Stimulated activated CD4-positive, alpha-beta T cell treated with anti-CD3 and anti-CD28 coated beads, Interleukin-15, amount 100 ng/mL, for 1 hour (primary cell): ENCODE measurements around the gene HOXA9.

ENCODE experiments used
- DNase-seq, 2 donors: peaks; one replicate each; pipeline ENCODE4 v3.0.0-alpha.2; 2020; ENCODE audit warnings: low read depth in 1 of 2, low spot score in 1 of 2

The HOXA9 gene

DNA sequence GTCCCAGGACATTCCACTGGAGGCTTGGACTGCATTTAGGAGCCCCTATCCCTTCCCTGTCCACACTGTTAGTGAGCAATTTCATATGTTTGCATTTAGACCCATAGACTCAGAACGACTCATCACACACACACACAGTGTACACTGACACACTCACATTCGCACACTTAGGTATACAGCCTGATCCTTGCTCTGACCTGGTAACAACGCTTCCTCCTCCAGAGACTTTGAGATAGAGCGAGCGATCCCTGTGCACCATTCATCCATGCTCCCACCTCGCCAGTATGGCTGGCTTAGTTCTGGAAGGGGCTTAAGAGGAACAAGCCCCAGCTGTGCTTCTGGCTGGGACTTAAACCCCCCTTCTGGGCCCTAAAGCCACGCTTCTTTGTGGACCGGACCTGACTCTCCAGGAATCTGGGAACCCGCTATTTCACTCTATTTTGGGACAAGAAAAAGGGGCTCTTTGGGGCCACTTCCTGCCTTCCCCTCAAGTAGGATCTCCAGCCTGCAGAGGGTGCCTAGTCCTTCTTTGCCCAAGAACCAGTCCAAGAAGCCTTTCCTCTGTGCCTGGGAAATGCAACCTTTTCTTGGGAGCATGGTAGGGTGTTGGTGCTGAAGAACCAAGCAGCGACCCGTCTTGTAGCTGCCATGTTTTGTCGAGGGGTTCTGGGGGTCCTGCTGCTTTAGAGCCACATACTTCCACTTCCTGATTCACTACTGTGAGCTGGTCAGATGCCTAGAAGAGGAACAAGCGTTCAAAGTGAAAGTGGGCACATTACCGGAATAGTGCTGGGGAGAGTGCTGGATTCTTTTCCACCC lies 35.6 kb upstream of the HOXA9 start:
- DNase-seq: no peak

DNA sequence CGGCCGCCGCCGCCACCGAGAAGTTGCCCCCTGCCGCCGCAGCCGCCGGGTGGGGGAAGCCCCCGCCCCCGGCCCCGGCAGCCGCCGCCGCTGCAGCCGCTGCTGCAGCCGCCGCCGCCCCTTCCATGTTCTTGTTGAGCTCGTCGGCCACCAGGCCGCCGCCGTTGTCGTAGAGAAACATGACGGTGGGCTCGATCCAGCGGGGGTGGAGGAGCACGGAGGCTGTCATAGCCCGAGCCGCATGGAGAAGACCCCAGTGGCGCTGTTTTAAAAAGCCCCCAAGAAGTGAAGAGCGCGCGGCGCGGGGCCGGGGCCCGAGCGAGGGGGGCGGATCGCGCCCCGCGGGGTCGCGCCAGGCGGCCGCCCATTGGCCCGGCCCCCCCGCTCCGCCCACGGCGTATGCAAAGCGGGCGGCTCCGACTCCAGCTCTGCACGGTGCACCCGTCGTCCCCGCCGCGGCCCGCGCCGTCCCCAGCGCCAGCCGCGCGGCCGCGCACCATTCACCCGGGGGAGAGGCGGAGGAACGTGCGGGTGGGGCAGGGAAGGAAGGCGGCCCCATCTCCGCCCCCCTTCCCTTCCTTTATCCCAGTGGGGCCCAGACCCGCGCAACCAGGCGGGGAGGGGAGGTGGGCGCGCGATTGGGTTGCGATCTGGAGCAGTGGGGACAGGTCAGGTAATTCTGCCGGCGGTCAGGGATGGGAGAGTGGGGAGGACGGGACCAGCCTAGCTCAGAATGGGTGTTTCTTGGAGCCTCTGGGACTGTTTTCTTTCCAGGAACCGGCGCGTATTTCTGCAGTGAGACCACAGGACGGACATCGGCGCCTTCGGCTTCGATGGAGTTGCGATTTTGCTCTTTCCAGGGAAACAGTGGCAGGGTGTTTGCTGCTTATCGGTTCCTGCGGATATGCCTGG lies 34.8 kb upstream of the HOXA9 start, which contains the start of gene HOXA13:
TSS of gene HOXA13 (minus strand) at position 243 of the 912 bp plus-strand sequence. CDS start at position 229, 14 bp downstream.
- DNase-seq: no peak

GRCh38 chr7:27198871-27199801 lies 33.8 kb upstream of the HOXA9 start:
- DNase-seq: no peak

- no peak for DNase-seq
Observed at GRCh38 chr7:27198138-27198841, 33.0 kb upstream of the HOXA9 start.

- no peak for DNase-seq
Observed at GRCh38 chr7:27197137-27198042, 32.1 kb upstream of the HOXA9 start.

- peak; percentile 60 to 79 for DNase-seq
Observed at GRCh38 chr7:27196287-27196767, 31.0 kb upstream of the HOXA9 start.

DNA sequence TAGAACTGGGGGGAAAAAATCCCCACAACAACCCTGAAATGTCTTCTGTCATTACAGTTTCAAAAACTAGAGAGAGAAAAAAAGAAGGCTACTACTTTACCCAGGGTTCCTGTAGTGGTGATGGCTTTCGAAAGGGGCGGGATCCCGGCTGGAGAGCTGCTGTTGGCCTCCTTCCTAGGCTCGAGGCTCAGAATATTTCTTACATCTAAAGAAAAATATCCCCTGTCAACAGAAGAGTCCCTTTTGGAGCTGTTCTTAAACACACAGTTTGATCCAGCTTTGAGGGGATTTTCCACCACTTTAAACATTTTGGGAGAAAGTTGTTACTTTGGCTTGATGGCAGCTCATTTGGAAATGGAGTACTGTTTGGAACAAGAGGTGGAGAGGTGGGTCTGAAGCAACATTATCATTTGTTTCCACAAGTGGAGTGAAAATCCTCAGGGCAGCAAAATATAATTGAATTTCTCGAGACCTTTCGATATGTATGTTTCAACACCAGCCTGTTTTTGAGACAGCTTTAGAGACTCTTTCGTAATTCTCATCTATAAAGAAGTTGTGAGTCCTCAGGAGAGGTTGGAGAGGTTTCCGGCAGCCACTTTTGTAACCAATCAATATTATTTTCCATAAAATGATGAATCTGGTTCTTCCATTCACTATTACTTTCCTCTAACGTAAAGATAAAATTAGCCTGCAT lies 29.5 kb upstream of the HOXA9 start:
- DNase-seq: no peak

DNA sequence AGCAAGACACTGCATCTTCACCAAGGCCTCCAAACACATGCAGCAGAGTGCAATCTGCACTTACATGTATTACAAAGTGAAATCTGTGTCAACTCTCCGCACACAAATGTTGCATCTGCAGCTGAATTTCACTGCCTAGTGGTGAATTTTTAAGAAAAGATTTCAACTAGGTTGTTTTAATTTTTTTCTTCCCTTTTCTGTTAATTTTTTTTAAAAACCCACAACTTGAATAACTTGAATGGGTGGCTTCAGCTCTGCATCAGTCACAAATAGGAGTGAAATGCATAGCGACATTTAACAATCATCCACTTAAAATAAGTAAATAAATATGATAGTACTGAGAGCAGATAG lies 28.6 kb upstream of the HOXA9 start:
- DNase-seq: no peak

DNA sequence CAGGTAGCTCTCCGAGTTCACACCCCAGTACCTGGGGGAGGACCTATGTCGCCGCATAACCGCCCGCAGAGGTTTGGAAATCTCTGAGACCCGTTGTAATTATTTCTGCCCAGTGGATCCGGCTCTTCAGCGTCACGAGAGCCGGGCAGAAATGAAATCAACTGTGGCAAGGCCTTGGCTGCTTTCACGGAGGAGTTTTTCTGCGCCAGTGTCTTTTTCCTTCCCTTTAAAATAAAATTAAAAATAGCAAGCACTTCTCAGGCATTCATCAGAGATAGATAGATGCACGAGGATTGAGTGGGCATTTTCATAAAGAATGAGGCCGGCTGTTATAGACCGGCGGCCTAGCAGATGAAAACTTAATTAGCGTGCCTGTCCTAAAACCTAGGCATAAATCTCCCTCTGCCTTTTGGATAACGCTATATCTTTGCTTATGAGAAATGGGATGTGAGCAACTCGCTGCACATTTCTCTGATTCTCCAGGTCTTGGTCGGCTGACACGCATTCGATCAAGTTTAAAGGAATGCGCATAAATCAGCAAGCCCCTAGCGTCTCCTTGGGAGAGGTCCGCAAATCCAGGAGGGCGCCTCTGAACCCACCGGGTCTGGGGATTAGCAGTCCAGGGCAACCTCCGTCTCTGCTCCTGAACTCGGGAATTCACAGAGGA lies 28.1 kb upstream of the HOXA9 start:
- no peak for DNase-seq

- DNase-seq: no peak
Observed at GRCh38 chr7:27192546-27193334, 27.4 kb upstream of the HOXA9 start.

GRCh38 chr7:27191833-27192545 lies 26.7 kb upstream of the HOXA9 start:
- no peak for DNase-seq

GRCh38 chr7:27191161-27191731 lies 25.9 kb upstream of the HOXA9 start:
- DNase-seq: no peak

DNA sequence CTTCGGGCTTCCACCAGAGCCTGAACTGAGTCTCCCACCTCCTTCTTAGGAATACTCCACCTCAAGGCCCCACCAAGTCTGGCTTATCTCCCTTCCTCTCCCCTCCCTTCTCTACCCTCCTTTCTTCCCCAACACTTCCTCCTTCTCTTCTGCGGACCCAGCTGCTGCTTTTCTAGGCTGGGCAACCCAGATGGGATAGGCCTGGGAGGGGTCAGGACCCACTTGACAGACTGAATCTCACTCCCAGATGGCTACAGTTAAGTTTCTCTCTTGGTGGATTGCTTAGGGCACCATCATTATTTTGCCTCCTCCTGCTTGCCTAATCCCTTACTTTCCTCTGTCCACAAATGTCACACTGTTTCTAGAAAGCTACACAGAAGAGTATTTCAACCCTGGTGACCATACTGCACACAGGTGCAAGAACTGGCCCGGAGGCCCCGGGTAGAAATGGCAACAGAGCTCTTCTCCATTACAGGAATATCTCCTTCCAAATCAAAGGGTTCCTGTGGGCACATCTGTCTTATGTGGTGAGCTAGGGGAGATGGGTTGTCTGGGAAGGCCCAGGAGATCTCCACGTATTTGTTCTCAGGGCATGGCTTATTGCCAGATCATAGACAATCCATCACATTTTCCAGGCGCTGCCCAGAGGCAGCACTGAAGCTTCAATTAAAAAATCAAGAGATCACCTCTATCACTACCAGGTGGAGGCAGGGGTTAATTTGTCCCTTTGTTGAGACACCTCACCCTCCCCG lies 24.8 kb upstream of the HOXA9 start:
- no peak for DNase-seq

DNA sequence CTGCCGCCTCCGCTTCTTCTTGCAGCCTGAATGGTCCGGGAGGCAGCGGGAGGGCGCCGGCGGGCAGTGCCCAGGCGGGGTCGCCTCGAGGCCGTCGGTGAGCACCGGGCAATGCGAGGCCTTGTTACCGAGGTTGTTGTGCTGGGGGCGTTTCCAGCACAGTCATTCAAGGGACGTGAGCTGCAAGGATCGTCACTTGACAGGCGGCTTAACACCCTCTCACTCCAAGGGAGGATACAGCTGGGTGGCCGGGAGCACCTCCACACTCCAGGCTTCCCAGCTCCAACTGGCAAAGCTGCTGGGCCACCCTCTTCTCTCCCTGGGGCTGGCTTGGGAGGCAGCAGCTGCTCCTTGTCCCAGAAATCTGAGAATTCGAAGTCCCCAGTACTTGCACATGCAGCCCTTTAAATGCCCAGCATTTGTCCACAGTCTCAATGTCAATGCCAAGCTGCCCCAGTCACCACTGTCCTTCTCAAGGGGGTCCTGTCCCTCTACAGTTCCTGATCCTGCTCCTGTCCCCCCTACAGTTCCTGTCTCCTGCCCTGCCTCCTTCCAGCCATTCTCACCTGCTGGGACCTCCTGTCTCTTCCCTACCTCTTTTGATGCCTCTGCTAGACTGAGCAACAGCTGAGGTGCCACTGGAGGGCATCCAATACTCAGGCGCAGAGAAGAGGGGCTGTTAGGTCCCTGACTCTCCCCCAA lies 24.1 kb upstream of the HOXA9 start:
- no peak for DNase-seq
